Neuronal stem cell (in vitro differentiated cells): ENCODE measurements around the gene GPSM3.

Experiments
- DNase-seq: peaks from one replicate; pipeline ENCODE4 v3.0.0-alpha.2; 2013; ENCODE audit warnings: low spot score
- H2AFZ ChIP-seq: one replicate; pipeline ENCODE4 v1.6.1; 2013; ENCODE audit warnings: mild to moderate bottlenecking, low read length, inconsistent platforms
- H2AK5ac ChIP-seq: 2 replicates; pipeline ENCODE4 v1.6.1; 2013; ENCODE audit warnings: low read depth, mild to moderate bottlenecking, inconsistent platforms, low read length, moderate library complexity, mixed read lengths
- H2BK120ac ChIP-seq: 2 replicates; pipeline ENCODE4 v1.6.1; 2013; ENCODE audit warnings: low read depth, mild to moderate bottlenecking, inconsistent platforms, low read length, moderate library complexity, mixed read lengths
- H2BK12ac ChIP-seq: one replicate; pipeline ENCODE4 v1.6.1; 2013; ENCODE audit warnings: low read length, inconsistent platforms
- H2BK15ac ChIP-seq: 2 replicates; pipeline ENCODE4 v1.6.1; 2013; ENCODE audit warnings: mild to moderate bottlenecking, low read length, inconsistent platforms, mixed read lengths
- H2BK5ac ChIP-seq: one replicate; pipeline ENCODE4 v1.6.1; 2013; ENCODE audit warnings: inconsistent platforms, mild to moderate bottlenecking, low read length, moderate library complexity
- H3K14ac ChIP-seq: one replicate; pipeline ENCODE4 v1.6.1; 2013; ENCODE audit warnings: low read length, inconsistent platforms
- H3K18ac ChIP-seq: 2 replicates; pipeline ENCODE4 v1.6.1; 2013; ENCODE audit warnings: low read length, inconsistent platforms
- H3K23ac ChIP-seq: 2 replicates; pipeline ENCODE4 v1.6.1; 2013; ENCODE audit warnings: low read depth, mild to moderate bottlenecking, mixed read lengths, low read length, inconsistent platforms; ENCODE audit not compliant: poor library complexity
- H3K27ac ChIP-seq: replicated peaks from 3 replicates; pipeline ENCODE4 v1.5.1; 2013; ENCODE audit warnings: low read length, inconsistent platforms
- H3K27me3 ChIP-seq, 3 experiments: 2 replicates each; pipeline ENCODE4 v1.6.1; 2013; ENCODE audit warnings: low read length in 3 of 3, mild to moderate bottlenecking in 2 of 3, inconsistent platforms in 1 of 3, low read depth in 1 of 3, mixed read lengths in 1 of 3, moderate library complexity in 1 of 3; ENCODE audit not compliant: control insufficient read depth in 3 of 3, insufficient read depth in 3 of 3
- H3K36me3 ChIP-seq, 2 donors: replicated peaks in 1 of 2; 2 replicates each; pipeline ENCODE4 v1.6.1; 2013; ENCODE audit warnings: low read length in 2 of 2; ENCODE audit not compliant: control insufficient read depth in 2 of 2, insufficient read depth in 2 of 2
- H3K4ac ChIP-seq: 2 replicates; pipeline ENCODE4 v1.6.1; 2013; ENCODE audit warnings: inconsistent platforms, mild to moderate bottlenecking, low read length, moderate library complexity
- H3K4me1 ChIP-seq, 2 donors: 1 replicate in 1 of 2; 2 replicates in 1 of 2; pipeline ENCODE4 v1.6.1; 2013; ENCODE audit warnings: low read length in 2 of 2, low read depth in 1 of 2; ENCODE audit not compliant: control insufficient read depth in 2 of 2, insufficient read depth in 1 of 2
- H3K4me2 ChIP-seq: one replicate; pipeline ENCODE4 v1.6.1; 2013; ENCODE audit warnings: mild to moderate bottlenecking, low read length, inconsistent platforms; ENCODE audit not compliant: insufficient read depth, poor library complexity, severe bottlenecking
- H3K4me3 ChIP-seq, 2 donors: 2 replicates each; pipeline ENCODE4 v1.5.1; 2013; ENCODE audit warnings: low read length in 2 of 2, mild to moderate bottlenecking in 2 of 2, inconsistent platforms in 1 of 2, moderate library complexity in 1 of 2
- H3K79me1 ChIP-seq: one replicate; pipeline ENCODE4 v1.6.1; 2013; ENCODE audit warnings: low read depth, mild to moderate bottlenecking, inconsistent platforms, low read length, moderate library complexity
- H3K9ac ChIP-seq: one replicate; pipeline ENCODE4 v1.6.1; 2013; ENCODE audit warnings: mild to moderate bottlenecking, low read depth, low read length, inconsistent platforms; ENCODE audit not compliant: poor library complexity
- H3K9me3 ChIP-seq, 2 donors: replicated peaks in 1 of 2; 2 replicates each; pipeline versions ENCODE3 to v1.6.1; 2013; ENCODE audit warnings: low read length in 2 of 2, mild to moderate bottlenecking in 2 of 2, inconsistent platforms in 1 of 2, low read depth in 1 of 2, mixed read lengths in 1 of 2, moderate library complexity in 1 of 2; ENCODE audit not compliant: control insufficient read depth in 2 of 2, insufficient read depth in 1 of 2
- H4K8ac ChIP-seq: one replicate; pipeline ENCODE4 v1.6.1; 2013; ENCODE audit warnings: low read depth, mild to moderate bottlenecking, inconsistent platforms, low read length, moderate library complexity
- H4K91ac ChIP-seq: one replicate; pipeline ENCODE4 v1.6.1; 2013; ENCODE audit warnings: low read length, low read depth, mild to moderate bottlenecking, inconsistent platforms; ENCODE audit not compliant: poor library complexity
- WGBS, 2 donors: extraction: QIAGEN DNeasy Blood & Tissue Kit; methylation state at CpG; one replicate each; pipeline ENCODE4 v1.1.7; 2013; ENCODE audit warnings: missing lambda C conversion rate in 2 of 2, mixed read lengths in 1 of 2; ENCODE audit not compliant: insufficient read length in 2 of 2, insufficient replicate concordance in 1 of 2; ENCODE audit errors: extremely low coverage in 2 of 2; 5-methylcytosine and 5-hydroxymethylcytosine counted together

Gene GPSM3

GRCh38 chr6:32204268-32204715 is 11.8 kb upstream of the GPSM3 start:
- no peak overlapping the region for H2BK15ac ChIP-seq
- H3K79me1 ChIP-seq = no peaks in the 10 kb centered on the region
- no peak overlapping the region for H3K4ac ChIP-seq
- no peak overlapping the region for H3K14ac ChIP-seq
- no peak overlapping the region for H2BK120ac ChIP-seq
- H2AFZ ChIP-seq = no peak overlapping the region
- H3K23ac ChIP-seq = no peak overlapping the region
- H3K9ac ChIP-seq = no peak overlapping the region
- H2BK12ac ChIP-seq = no peak overlapping the region
- no peak for DNase-seq
- H3K4me3 ChIP-seq = no peak overlapping the region
- peaks cover 7 to 12% of the 10 kb centered on the region in 2 donors for H3K4me1 ChIP-seq
- H4K8ac ChIP-seq = no peak overlapping the region
- H3K27me3 ChIP-seq = no peaks in the 10 kb centered on the region
- WGBS, 2 donors = no CpG with 5 or more reads among the region's 3 CpGs
- no peak overlapping the region for H3K4me2 ChIP-seq
- no peak overlapping the region for H2AK5ac ChIP-seq
- no peak overlapping the region for H3K27ac ChIP-seq
- no peak overlapping the region for H4K91ac ChIP-seq
- no peaks in the 10 kb centered on the region for H3K36me3 ChIP-seq
- H3K18ac ChIP-seq = no peak overlapping the region
- H3K9me3 ChIP-seq = no peaks in the 10 kb centered on the region
- H2BK5ac ChIP-seq = no peak overlapping the region

GRCh38 chr6:32203426-32204267 is 11.2 kb upstream of the GPSM3 start:
- Histone ChIP-seq H4K8ac (no peak overlapping the region), H4K91ac (no peak overlapping the region), H3K18ac (peak overlapping the region; percentile 1), H3K23ac (no peak overlapping the region), H2AFZ (peak overlapping the region; percentile 30), H3K14ac (no peak overlapping the region), H2BK15ac (no peak overlapping the region), H2AK5ac (peak overlapping the region; percentile 44), H2BK120ac (no peak overlapping the region), H3K4ac (no peak overlapping the region), H2BK5ac (no peak overlapping the region), H3K4me2 (no peak overlapping the region), H3K36me3 (no peaks in the 10 kb centered on the region), H2BK12ac (no peak overlapping the region), H3K4me1 (peaks cover 7 to 12% of the 10 kb centered on the region in 2 donors), H3K27ac (no peak overlapping the region), H3K9ac (no peak overlapping the region), H3K27me3 (no peaks in the 10 kb centered on the region), H3K79me1 (no peaks in the 10 kb centered on the region), H3K4me3 (no peak overlapping the region), H3K9me3 (no peaks in the 10 kb centered on the region)
- DNase-seq = peak; percentile 45
- no CpG with 5 or more reads among the region's 9 CpGs for WGBS, 2 donors

GRCh38 chr6:32202186-32202585 is 9.7 kb upstream of the GPSM3 start:
- no peak overlapping the region for H3K27ac ChIP-seq
- H3K27me3 ChIP-seq = no peaks in the 10 kb centered on the region
- peaks cover 11 to 15% of the 10 kb centered on the region in 2 donors for H3K4me1 ChIP-seq
- peak overlapping the region; percentile 24 for H2AK5ac ChIP-seq
- H3K4me3 ChIP-seq = no peak overlapping the region
- peak overlapping the region; percentile 74 for H4K91ac ChIP-seq
- H3K18ac ChIP-seq = peak overlapping the region; percentile 66
- H2AFZ ChIP-seq = peak overlapping the region; percentile 2
- H3K79me1 ChIP-seq = no peaks in the 10 kb centered on the region
- no peak for DNase-seq
- H2BK12ac ChIP-seq = peak overlapping the region; percentile 24
- no peak overlapping the region for H4K8ac ChIP-seq
- H3K4ac ChIP-seq = no peak overlapping the region
- H2BK120ac ChIP-seq = no peak overlapping the region
- no peaks in the 10 kb centered on the region for H3K36me3 ChIP-seq
- H3K14ac ChIP-seq = peak overlapping the region; percentile 1
- H3K4me2 ChIP-seq = no peak overlapping the region
- peak overlapping the region; percentile 32 for H2BK15ac ChIP-seq
- no peak overlapping the region for H3K23ac ChIP-seq
- peak overlapping the region; percentile 49 for H2BK5ac ChIP-seq
- no CpG with 5 or more reads among the region's 9 CpGs for WGBS, 2 donors
- no peaks in the 10 kb centered on the region for H3K9me3 ChIP-seq
- H3K9ac ChIP-seq = peak overlapping the region; percentile 9

DNA sequence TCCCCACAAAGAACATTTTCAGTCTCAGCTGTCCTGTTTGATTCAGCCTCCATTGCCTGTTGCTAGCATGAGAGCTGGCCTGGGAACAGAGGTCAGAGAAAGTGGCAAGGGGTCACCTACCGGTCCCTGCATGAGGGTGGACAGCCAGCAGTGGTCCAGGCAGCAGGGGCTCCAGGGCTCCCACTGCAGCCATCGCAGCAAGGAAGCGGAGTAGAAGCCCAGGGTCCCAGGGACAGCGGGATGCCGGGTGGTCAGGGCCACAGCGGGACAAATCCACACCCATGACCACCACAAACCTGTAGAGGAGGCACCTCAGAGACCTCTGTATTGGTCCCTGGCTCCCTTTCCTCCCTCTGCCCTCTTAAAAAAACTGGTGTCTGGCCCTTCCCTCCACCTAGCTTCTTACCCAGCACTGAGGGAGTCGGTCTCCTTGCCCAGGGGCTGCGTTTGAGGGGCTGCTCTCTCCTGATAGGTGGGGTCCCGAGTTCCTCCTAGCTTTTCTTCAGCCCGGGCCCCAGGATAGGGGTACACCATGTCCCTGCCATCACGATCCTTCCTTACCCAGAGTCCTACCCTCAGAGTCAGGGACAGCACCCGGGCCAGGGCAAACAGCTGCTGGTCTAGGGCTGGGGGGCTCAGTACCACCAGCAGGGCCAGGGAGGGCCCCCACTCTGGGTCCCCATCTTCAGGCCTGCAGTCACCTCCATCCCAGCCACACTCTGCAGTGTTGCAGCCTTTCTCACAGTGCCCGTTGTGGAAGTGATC is 8.4 kb upstream of the GPSM3 start:
- Histone ChIP-seq H3K14ac (no peak overlapping the region), H3K18ac (peak overlapping the region; percentile 13), H2BK15ac (peak overlapping the region; percentile 69), H2AK5ac (no peak overlapping the region), H3K4me2 (no peak overlapping the region), H3K4me1 (peaks cover 18 to 22% of the 10 kb centered on the region in 2 donors), H2BK120ac (no peak overlapping the region), H2AFZ (no peak overlapping the region), H4K8ac (no peak overlapping the region), H2BK12ac (peak overlapping the region; percentile 69), H3K9me3 (no peaks in the 10 kb centered on the region), H3K36me3 (no peaks in the 10 kb centered on the region), H3K4ac (no peak overlapping the region), H3K27me3 (no peaks in the 10 kb centered on the region), H3K4me3 (no peak overlapping the region), H3K9ac (no peak overlapping the region), H4K91ac (no peak overlapping the region), H3K27ac (no peak overlapping the region), H3K79me1 (no peaks in the 10 kb centered on the region), H3K23ac (peak overlapping the region; percentile 76), H2BK5ac (no peak overlapping the region)
- no peak for DNase-seq
- no CpG with 5 or more reads among the region's 13 CpGs for WGBS, 2 donors
